Neural cell (in vitro differentiated cells): Measurements from ENCODE around the gene GSTA3. TPM values are rescaled to one million over a fixed set of nuclear protein-coding genes. Genes with fewer than 3 reads are reported as not detected.

Experiments
- H2AFZ ChIP-seq: fragments of 200-600, 300-800 bp; sonication (generic), shearing (Covaris generic); 2 replicates; pipeline ENCODE4 v1.6.0; 2014; ENCODE audit warnings: low read depth, mild to moderate bottlenecking, antibody characterized with exemption, low read length, moderate library complexity
- H3F3A ChIP-seq: fragments of 200-600 bp; shearing (Covaris generic); 2 replicates; pipeline ENCODE4 v1.6.1; 2016; ENCODE audit warnings: mild to moderate bottlenecking, moderate library complexity, mixed read lengths, antibody characterized with exemption, low read length; ENCODE audit not compliant: insufficient read depth, poor library complexity, severe bottlenecking
- H3K27ac ChIP-seq: fragments of 200-600, 300-800 bp; sonication (generic), shearing (Covaris generic); 2 replicates; pipeline ENCODE4 v1.5.1; 2014; ENCODE audit warnings: mild to moderate bottlenecking, low read length, moderate library complexity
- H3K27me3 ChIP-seq: fragments of 300-800, 200-600 bp; sonication (generic), shearing (Covaris generic); 2 replicates; pipeline ENCODE4 v1.6.0; 2014; ENCODE audit warnings: mild to moderate bottlenecking, low read depth, low read length, moderate library complexity; ENCODE audit not compliant: insufficient read depth
- H3K36me3 ChIP-seq: fragments of 300-800, 200-600 bp; sonication (generic), shearing (Covaris generic); 2 replicates; pipeline ENCODE4 v1.5.1; 2014; ENCODE audit warnings: mild to moderate bottlenecking, antibody characterized with exemption, low read length, moderate library complexity; ENCODE audit not compliant: insufficient read depth
- H3K4me2 ChIP-seq: fragments of 300-800, 200-600 bp; sonication (generic), shearing (Covaris generic); 2 replicates; pipeline ENCODE4 v1.6.0; 2014; ENCODE audit warnings: mild to moderate bottlenecking, low read length
- H3K4me3 ChIP-seq: fragments of 300-800, 200-600 bp; sonication (generic), shearing (Covaris generic); 2 replicates; pipeline ENCODE4 v1.5.1; 2014; ENCODE audit warnings: mild to moderate bottlenecking, low read length, moderate library complexity
- H3K79me2 ChIP-seq: fragments of 200-600 bp; shearing (Covaris generic); replicated peaks from 2 replicates; pipeline ENCODE4 v1.6.0; 2014; ENCODE audit warnings: mild to moderate bottlenecking, low read length, moderate library complexity; ENCODE audit not compliant: insufficient read depth
- H3K9ac ChIP-seq: fragments of 300-800, 200-600 bp; sonication (generic), shearing (Covaris generic); 2 replicates; pipeline ENCODE4 v1.6.1; 2016; ENCODE audit warnings: mild to moderate bottlenecking, low read length, mixed read lengths
- H3K9me2 ChIP-seq: fragments of 200-600 bp; shearing (Covaris generic); 2 replicates; pipeline ENCODE4 v1.6.1; 2016; ENCODE audit warnings: mild to moderate bottlenecking, low read length, mixed read lengths; ENCODE audit not compliant: insufficient read depth
- H3K9me3 ChIP-seq: fragments of 200-600, 300-800 bp; sonication (generic), shearing (Covaris generic); 2 replicates; pipeline ENCODE4 v1.6.1; 2016; ENCODE audit warnings: mild to moderate bottlenecking, mixed run types, low read length, moderate library complexity, mixed read lengths
- H4K20me1 ChIP-seq: fragments of 200-600 bp; shearing (Covaris generic); 2 replicates; pipeline ENCODE4 v1.6.1; 2016; ENCODE audit warnings: mild to moderate bottlenecking, mixed run types; ENCODE audit not compliant: insufficient read depth
- CTCF ChIP-seq: fragments of 450-650 bp; IDR thresholded peaks from 2 replicates; pipeline ENCODE4 v1.5.1; 2014; ENCODE audit warnings: antibody characterized with exemption, mild to moderate bottlenecking, moderate library complexity; ENCODE audit not compliant: poor library complexity, severe bottlenecking
- EP300 ChIP-seq: fragments of 450-650 bp; conservative IDR thresholded peaks from 2 replicates; pipeline ENCODE4 v1.6.1; 2014; ENCODE audit warnings: antibody characterized with exemption, mild to moderate bottlenecking, moderate library complexity; ENCODE audit not compliant: poor library complexity, severe bottlenecking
- EZH2 ChIP-seq: fragments of 200-600, 300-800 bp; shearing (Covaris generic), sonication (generic); IDR thresholded peaks from 2 replicates; pipeline ENCODE4 v1.6.1; 2014; ENCODE audit warnings: antibody characterized with exemption, low read length, borderline replicate concordance, mild to moderate bottlenecking; ENCODE audit not compliant: insufficient read depth, poor library complexity, severe bottlenecking
- MXI1 ChIP-seq: fragments of 450-650 bp; conservative IDR thresholded peaks from 2 replicates; pipeline ENCODE4 v1.6.1; 2014; ENCODE audit warnings: antibody characterized with exemption, mild to moderate bottlenecking; ENCODE audit not compliant: poor library complexity, severe bottlenecking
- POLR2AphosphoS5 ChIP-seq: IDR thresholded peaks from 2 replicates; pipeline ENCODE4 v1.6.1; 2012
- RAD21 ChIP-seq: fragments of 450-650 bp; conservative IDR thresholded peaks from 2 replicates; pipeline ENCODE4 v1.6.1; 2014; ENCODE audit warnings: antibody characterized with exemption, mild to moderate bottlenecking, moderate library complexity
- REST ChIP-seq: IDR thresholded peaks from 2 replicates; pipeline ENCODE4 v1.6.1; 2012; ENCODE audit warnings: borderline replicate concordance
- SMC3 ChIP-seq: fragments of 450-650 bp; conservative IDR thresholded peaks from 2 replicates; pipeline ENCODE4 v1.6.1; 2014; ENCODE audit warnings: antibody characterized with exemption, mild to moderate bottlenecking, moderate library complexity; ENCODE audit not compliant: poor library complexity
- TAF1 ChIP-seq: IDR thresholded peaks from 2 replicates; pipeline ENCODE4 v1.6.1; 2012; ENCODE audit warnings: low read depth
- polyA plus RNA-seq: library from polyadenylated mRNA; depleted of rRNA; stranded (reverse); fragments of >200 nt; gene quantifications from 2 replicates; pipeline ENCODE4 v1.2.3, GENCODE V29; 2014

Gene GSTA3
- polyA plus RNA-seq, 1 donor from 2014 or later, result not detected

- Histone ChIP-seq H3K27ac (no peak overlapping the region), H3K79me2 (no peaks in the 10 kb centered on the region), H3F3A (no peaks in the 10 kb centered on the region), H3K4me3 (no peak overlapping the region), H4K20me1 (no peaks in the 10 kb centered on the region), H3K9me3 (no peaks in the 10 kb centered on the region), H3K27me3 (no peaks in the 10 kb centered on the region), H3K9ac (no peak overlapping the region), H3K36me3 (no peaks in the 10 kb centered on the region), H3K4me2 (no peak overlapping the region), H3K9me2 (no peaks in the 10 kb centered on the region), H2AFZ (no peak overlapping the region)
- no peak for TF ChIP-seq EP300
- TF ChIP-seq RAD21, result no peak
- TF ChIP-seq EZH2, result no peak
Observed at GRCh38 chr6:52893221-52893620, 16.3 kb downstream of the GSTA3 start.

- no peaks in the 10 kb centered on the region for H3K27me3 ChIP-seq
- no peak overlapping the region for H3K4me2 ChIP-seq
- H3K27ac ChIP-seq, result no peak overlapping the region
- H2AFZ ChIP-seq, result no peak overlapping the region
- TF ChIP-seq EP300, result no peak
- TF ChIP-seq REST, result no peak
- TF ChIP-seq EZH2, result no peak
- no peak for TF ChIP-seq SMC3
- TF ChIP-seq CTCF, result no peak
- no peak for TF ChIP-seq POLR2AphosphoS5
- TF ChIP-seq MXI1, result no peak
- no peak for TF ChIP-seq TAF1
- TF ChIP-seq RAD21, result no peak
- no peaks in the 10 kb centered on the region for H3K9me2 ChIP-seq
- H3K79me2 ChIP-seq, result no peaks in the 10 kb centered on the region
- H3K9ac ChIP-seq, result no peak overlapping the region
- H4K20me1 ChIP-seq, result no peaks in the 10 kb centered on the region
- H3K9me3 ChIP-seq, result no peaks in the 10 kb centered on the region
- no peak overlapping the region for H3K4me3 ChIP-seq
- H3K36me3 ChIP-seq, result no peaks in the 10 kb centered on the region
- H3F3A ChIP-seq, result no peaks in the 10 kb centered on the region
Observed at GRCh38 chr6:52890018-52890417, 19.5 kb downstream of the GSTA3 start.
